ENCODE measurements around the gene KCTD1. TPM values are rescaled to one million over a fixed set of nuclear protein-coding genes. Genes with fewer than 3 reads are reported as not detected.

The KCTD1 gene
- total RNA-seq, 1 experiment from 2014 or later = 4.1 TPM

DNA sequence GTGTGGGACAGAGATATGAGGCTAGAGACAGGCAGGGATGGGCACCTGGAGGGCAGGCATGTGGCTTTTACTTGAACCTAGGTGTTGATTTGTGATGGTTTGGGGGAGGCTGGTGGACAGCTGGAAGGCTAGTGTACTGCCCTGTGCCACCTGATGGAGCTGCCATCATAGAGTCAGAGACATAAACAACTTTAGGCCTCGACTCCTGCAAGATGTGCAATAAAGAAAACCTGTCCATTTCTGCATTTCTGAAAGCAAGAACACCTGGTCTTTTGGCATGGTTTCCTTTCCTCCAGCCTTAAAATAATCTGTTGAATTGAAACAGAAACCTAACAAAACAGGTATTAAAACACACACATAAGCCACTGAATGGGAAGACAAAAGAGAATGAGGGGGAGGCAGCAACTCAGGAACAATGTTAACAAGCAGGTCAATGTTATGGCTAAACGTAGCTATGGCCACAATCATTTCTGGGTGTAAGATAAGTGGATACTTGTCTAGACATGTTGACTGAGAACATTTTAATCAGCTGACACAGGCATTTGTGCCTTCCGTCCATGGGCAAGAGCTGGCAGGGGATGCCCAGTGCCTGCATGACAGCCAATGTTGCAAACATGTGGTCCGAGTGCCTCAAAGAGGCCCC lies 87.8 kb downstream of the KCTD1 start:
- BruUV-seq (replicated peaks) = no TSS peak
- TF ChIP-seq EZH2 (IDR thresholded peaks at IDR 0.05; ENCODE audit: borderline replicate concordance, low read depth, low read length, poor library complexity, severe bottlenecking) (no peak), CTCF (conservative IDR thresholded peaks at IDR 0.05; ENCODE audit: low read depth, low read length) (no peak)
- no peak for DNase-seq (ENCODE audit: low spot score)
- Histone ChIP-seq H3K4me1 (ENCODE audit: insufficient read depth, low read length, poor library complexity, severe bottlenecking) (no peaks in the 10 kb centered on the region), H3K27me3 (replicated peaks; ENCODE audit: insufficient read depth, low read depth, low read length, poor library complexity) (no peaks in the 10 kb centered on the region), H3K4me3 (ENCODE audit: low read depth, low read length, poor library complexity, severe bottlenecking) (no peak overlapping the region), H3K9me3 (ENCODE audit: low read depth, low read length, poor library complexity, severe bottlenecking) (no peaks in the 10 kb centered on the region), H3K27ac (ENCODE audit: low read depth, low read length, poor library complexity, severe bottlenecking) (no peak overlapping the region), H3K36me3 (ENCODE audit: insufficient read depth, low read length, poor library complexity, severe bottlenecking) (no peaks in the 10 kb centered on the region)
- ChIA-PET POLR2A (ENCODE audit: low non-redundant PET) (no interaction called here), CTCF (no interaction called here)
- intact Hi-C loops (cut with micrococcal nuclease; ENCODE audit: unreplicated experiment) = no loop called here

DNA sequence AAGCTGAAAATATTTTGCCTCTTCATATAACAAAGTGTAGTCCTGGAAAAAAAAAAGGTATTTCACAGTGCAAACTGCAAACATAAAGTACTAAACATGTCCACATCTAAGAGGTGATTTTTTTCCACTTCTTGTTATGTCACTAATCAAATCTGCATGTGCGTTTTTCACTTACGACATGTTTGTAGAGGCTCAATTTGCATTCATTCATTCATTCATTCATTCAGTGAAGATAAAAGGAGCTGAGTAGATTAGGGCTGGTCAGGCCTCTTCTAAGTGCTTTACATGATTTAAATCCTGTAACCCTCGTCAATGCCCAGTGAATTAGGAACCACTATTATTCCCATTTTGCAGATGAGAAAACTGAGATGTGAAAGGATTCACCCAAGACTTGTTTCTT lies 88.5 kb downstream of the KCTD1 start:
- Histone ChIP-seq H3K27ac (ENCODE audit: low read depth, low read length, poor library complexity, severe bottlenecking) (no peak overlapping the region), H3K36me3 (ENCODE audit: insufficient read depth, low read length, poor library complexity, severe bottlenecking) (no peaks in the 10 kb centered on the region), H3K4me1 (ENCODE audit: insufficient read depth, low read length, poor library complexity, severe bottlenecking) (no peaks in the 10 kb centered on the region), H3K9me3 (ENCODE audit: low read depth, low read length, poor library complexity, severe bottlenecking) (no peaks in the 10 kb centered on the region), H3K4me3 (ENCODE audit: low read depth, low read length, poor library complexity, severe bottlenecking) (no peak overlapping the region), H3K27me3 (replicated peaks; ENCODE audit: insufficient read depth, low read depth, low read length, poor library complexity) (no peaks in the 10 kb centered on the region)
- ChIA-PET CTCF (no interaction called here), POLR2A (ENCODE audit: low non-redundant PET) (no interaction called here)
- TF ChIP-seq EZH2 (IDR thresholded peaks at IDR 0.05; ENCODE audit: borderline replicate concordance, low read depth, low read length, poor library complexity, severe bottlenecking) = no peak
- no peak for TF ChIP-seq CTCF (conservative IDR thresholded peaks at IDR 0.05; ENCODE audit: low read depth, low read length)
- no peak for DNase-seq (ENCODE audit: low spot score)
- BruUV-seq (replicated peaks) = no TSS peak
- intact Hi-C loops (cut with micrococcal nuclease; ENCODE audit: unreplicated experiment) = no loop called here

DNA sequence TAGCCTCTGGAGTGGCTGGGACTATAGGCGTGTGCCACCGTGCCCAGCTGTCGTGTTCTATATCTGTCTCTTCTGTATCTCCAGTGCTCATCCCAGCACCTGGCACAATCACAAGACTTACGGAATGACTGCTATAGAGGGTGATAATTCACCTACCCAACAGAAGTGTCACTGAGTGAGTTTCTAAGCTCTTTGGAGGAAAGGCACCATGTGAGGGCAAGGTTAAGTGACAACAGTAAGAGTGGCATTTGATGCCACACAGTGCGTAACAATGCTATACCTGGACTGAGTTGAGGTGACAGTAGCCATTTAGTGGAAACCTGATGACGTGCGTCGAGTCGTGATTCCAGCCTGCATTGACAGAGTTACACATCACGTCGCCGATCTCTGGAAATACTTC lies 89.0 kb downstream of the KCTD1 start:
- no peak for DNase-seq (ENCODE audit: low spot score)
- CTCF ChIA-PET = no interaction called here
- intact Hi-C loops (cut with micrococcal nuclease; ENCODE audit: unreplicated experiment) = no loop called here
- Histone ChIP-seq H3K4me3 (ENCODE audit: low read depth, low read length, poor library complexity, severe bottlenecking) (no peak overlapping the region), H3K36me3 (ENCODE audit: insufficient read depth, low read length, poor library complexity, severe bottlenecking) (no peaks in the 10 kb centered on the region), H3K27me3 (replicated peaks; ENCODE audit: insufficient read depth, low read depth, low read length, poor library complexity) (no peaks in the 10 kb centered on the region), H3K4me1 (ENCODE audit: insufficient read depth, low read length, poor library complexity, severe bottlenecking) (no peaks in the 10 kb centered on the region), H3K9me3 (ENCODE audit: low read depth, low read length, poor library complexity, severe bottlenecking) (no peaks in the 10 kb centered on the region), H3K27ac (ENCODE audit: low read depth, low read length, poor library complexity, severe bottlenecking) (no peak overlapping the region)
- TF ChIP-seq EZH2 (IDR thresholded peaks at IDR 0.05; ENCODE audit: borderline replicate concordance, low read depth, low read length, poor library complexity, severe bottlenecking) = no peak
- no peak for TF ChIP-seq CTCF (conservative IDR thresholded peaks at IDR 0.05; ENCODE audit: low read depth, low read length)
- POLR2A ChIA-PET (ENCODE audit: low non-redundant PET) = no interaction called here
- BruUV-seq (replicated peaks) = no TSS peak
